T-helper 1 cell treated with Interleukin-12 subunit alpha and Interleukin-12 subunit beta and Interleukin-4 antibody, amounts not matched to agents 30 μg/mL and 1 μg/mL, for 36 hours (primary cell): Measurements from ENCODE around the gene TRHDE.

Source experiments
- H3K27ac Mint-ChIP-seq: one replicate; pipeline ENCODE4 v1.8.0; 2021; ENCODE audit warnings: mild to moderate bottlenecking, mixed read lengths
- H3K27me3 Mint-ChIP-seq: one replicate; pipeline ENCODE4 v1.8.0; 2021; ENCODE audit warnings: low read depth, mixed read lengths
- H3K36me3 Mint-ChIP-seq: one replicate; pipeline ENCODE4 v1.8.0; 2021; ENCODE audit warnings: low read depth, mixed read lengths
- H3K4me1 Mint-ChIP-seq: one replicate; pipeline ENCODE4 v1.8.0; 2021; ENCODE audit warnings: low read depth, mixed read lengths
- H3K4me3 Mint-ChIP-seq: one replicate; pipeline ENCODE4 v1.8.0; 2021; ENCODE audit warnings: mild to moderate bottlenecking, moderate library complexity, mixed read lengths
- H3K9me3 Mint-ChIP-seq: one replicate; pipeline ENCODE4 v1.8.0; 2021; ENCODE audit warnings: mixed read lengths

The TRHDE gene

GRCh38 chr12:72286526-72286925 lies 14.4 kb downstream of the TRHDE start:
- Mint-ChIP-seq H3K27ac (no peak overlapping the region), H3K4me1 (no peaks in the 10 kb centered on the region), H3K9me3 (no peaks in the 10 kb centered on the region), H3K36me3 (no peaks in the 10 kb centered on the region), H3K27me3 (no peaks in the 10 kb centered on the region), H3K4me3 (no peak overlapping the region)

- Mint-ChIP-seq H3K36me3 (no peaks in the 10 kb centered on the region), H3K4me1 (no peaks in the 10 kb centered on the region), H3K4me3 (no peak overlapping the region), H3K27me3 (no peaks in the 10 kb centered on the region), H3K9me3 (no peaks in the 10 kb centered on the region), H3K27ac (no peak overlapping the region)
These were observed 16.3 kb downstream of the TRHDE start for GRCh38 chr12:72288436-72288835.

- H3K4me3 Mint-ChIP-seq, result no peak overlapping the region
- H3K27ac Mint-ChIP-seq, result no peak overlapping the region
- H3K27me3 Mint-ChIP-seq, result no peaks in the 10 kb centered on the region
- H3K4me1 Mint-ChIP-seq, result no peaks in the 10 kb centered on the region
- H3K36me3 Mint-ChIP-seq, result no peaks in the 10 kb centered on the region
- no peaks in the 10 kb centered on the region for H3K9me3 Mint-ChIP-seq
These were observed 16.7 kb downstream of the TRHDE start for GRCh38 chr12:72288911-72289310.

GRCh38 chr12:72289633-72290032 lies 17.5 kb downstream of the TRHDE start:
- Mint-ChIP-seq H3K4me3 (no peak overlapping the region), H3K4me1 (no peaks in the 10 kb centered on the region), H3K27ac (no peak overlapping the region), H3K36me3 (no peaks in the 10 kb centered on the region), H3K27me3 (no peaks in the 10 kb centered on the region), H3K9me3 (no peaks in the 10 kb centered on the region)

- no peaks in the 10 kb centered on the region for H3K4me1 Mint-ChIP-seq
- no peak overlapping the region for H3K4me3 Mint-ChIP-seq
- no peak overlapping the region for H3K27ac Mint-ChIP-seq
- no peaks in the 10 kb centered on the region for H3K36me3 Mint-ChIP-seq
- no peaks in the 10 kb centered on the region for H3K27me3 Mint-ChIP-seq
- H3K9me3 Mint-ChIP-seq, result no peaks in the 10 kb centered on the region
These were observed 19.0 kb downstream of the TRHDE start for GRCh38 chr12:72291175-72291574.

- Mint-ChIP-seq H3K36me3 (no peaks in the 10 kb centered on the region), H3K27ac (no peak overlapping the region), H3K27me3 (no peaks in the 10 kb centered on the region), H3K4me1 (no peaks in the 10 kb centered on the region), H3K9me3 (no peaks in the 10 kb centered on the region), H3K4me3 (no peak overlapping the region)
These were observed 21.5 kb downstream of the TRHDE start for GRCh38 chr12:72293701-72294100.

GRCh38 chr12:72295101-72295500 lies 22.9 kb downstream of the TRHDE start:
- Mint-ChIP-seq H3K36me3 (no peaks in the 10 kb centered on the region), H3K4me3 (no peak overlapping the region), H3K27ac (no peak overlapping the region)

GRCh38 chr12:72295744-72296143 lies 23.6 kb downstream of the TRHDE start:
- no peaks in the 10 kb centered on the region for H3K9me3 Mint-ChIP-seq
- H3K4me1 Mint-ChIP-seq, result no peaks in the 10 kb centered on the region
- H3K4me3 Mint-ChIP-seq, result no peak overlapping the region
- H3K27ac Mint-ChIP-seq, result no peak overlapping the region
- no peaks in the 10 kb centered on the region for H3K36me3 Mint-ChIP-seq
- H3K27me3 Mint-ChIP-seq, result no peaks in the 10 kb centered on the region

More at GRCh38 chr12:72295101-72295500, 22.9 kb downstream of the TRHDE start:
- Mint-ChIP-seq H3K4me1 (no peaks in the 10 kb centered on the region), H3K27me3 (no peaks in the 10 kb centered on the region), H3K9me3 (no peaks in the 10 kb centered on the region)

GRCh38 chr12:72296389-72296788 lies 24.2 kb downstream of the TRHDE start:
- no peaks in the 10 kb centered on the region for H3K4me1 Mint-ChIP-seq
- H3K36me3 Mint-ChIP-seq, result no peaks in the 10 kb centered on the region
- H3K27ac Mint-ChIP-seq, result no peak overlapping the region
- H3K4me3 Mint-ChIP-seq, result no peak overlapping the region
- no peaks in the 10 kb centered on the region for H3K27me3 Mint-ChIP-seq
- no peaks in the 10 kb centered on the region for H3K9me3 Mint-ChIP-seq

- no peak overlapping the region for H3K27ac Mint-ChIP-seq
- H3K36me3 Mint-ChIP-seq, result no peaks in the 10 kb centered on the region
- H3K4me3 Mint-ChIP-seq, result no peak overlapping the region
- no peaks in the 10 kb centered on the region for H3K27me3 Mint-ChIP-seq
- no peaks in the 10 kb centered on the region for H3K9me3 Mint-ChIP-seq
- no peaks in the 10 kb centered on the region for H3K4me1 Mint-ChIP-seq
These were observed 25.5 kb downstream of the TRHDE start for GRCh38 chr12:72297666-72298065.

GRCh38 chr12:72300728-72301127 lies 28.6 kb downstream of the TRHDE start:
- no peaks in the 10 kb centered on the region for H3K27me3 Mint-ChIP-seq
- H3K36me3 Mint-ChIP-seq, result no peaks in the 10 kb centered on the region
- no peaks in the 10 kb centered on the region for H3K4me1 Mint-ChIP-seq
- no peak overlapping the region for H3K27ac Mint-ChIP-seq
- no peak overlapping the region for H3K4me3 Mint-ChIP-seq
- no peaks in the 10 kb centered on the region for H3K9me3 Mint-ChIP-seq

GRCh38 chr12:72304751-72305150 lies 32.6 kb downstream of the TRHDE start:
- H3K36me3 Mint-ChIP-seq, result no peaks in the 10 kb centered on the region
- no peak overlapping the region for H3K4me3 Mint-ChIP-seq
- H3K27ac Mint-ChIP-seq, result no peak overlapping the region
- no peaks in the 10 kb centered on the region for H3K9me3 Mint-ChIP-seq
- H3K27me3 Mint-ChIP-seq, result no peaks in the 10 kb centered on the region
- no peaks in the 10 kb centered on the region for H3K4me1 Mint-ChIP-seq

- H3K27ac Mint-ChIP-seq, result no peak overlapping the region
- H3K27me3 Mint-ChIP-seq, result no peaks in the 10 kb centered on the region
- no peaks in the 10 kb centered on the region for H3K36me3 Mint-ChIP-seq
- no peak overlapping the region for H3K4me3 Mint-ChIP-seq
- H3K9me3 Mint-ChIP-seq, result no peaks in the 10 kb centered on the region
- no peaks in the 10 kb centered on the region for H3K4me1 Mint-ChIP-seq
These were observed 35.1 kb downstream of the TRHDE start for GRCh38 chr12:72307229-72307628.

- Mint-ChIP-seq H3K4me1 (no peaks in the 10 kb centered on the region), H3K27ac (no peak overlapping the region)
These were observed 39.8 kb downstream of the TRHDE start for GRCh38 chr12:72311946-72312345.

GRCh38 chr12:72313806-72314205 lies 41.6 kb downstream of the TRHDE start:
- Mint-ChIP-seq H3K4me3 (no peak overlapping the region), H3K4me1 (no peaks in the 10 kb centered on the region), H3K9me3 (peaks cover 2% of the 10 kb centered on the region), H3K27ac (no peak overlapping the region), H3K36me3 (no peaks in the 10 kb centered on the region), H3K27me3 (no peaks in the 10 kb centered on the region)

More at GRCh38 chr12:72311946-72312345, 39.8 kb downstream of the TRHDE start:
- Mint-ChIP-seq H3K27me3 (no peaks in the 10 kb centered on the region), H3K9me3 (no peaks in the 10 kb centered on the region), H3K4me3 (no peak overlapping the region), H3K36me3 (no peaks in the 10 kb centered on the region)

GRCh38 chr12:72315858-72316257 lies 43.7 kb downstream of the TRHDE start:
- peaks cover 3% of the 10 kb centered on the region for H3K9me3 Mint-ChIP-seq
- H3K4me3 Mint-ChIP-seq, result no peak overlapping the region
- H3K27ac Mint-ChIP-seq, result no peak overlapping the region
- no peaks in the 10 kb centered on the region for H3K36me3 Mint-ChIP-seq
- no peaks in the 10 kb centered on the region for H3K4me1 Mint-ChIP-seq
- no peaks in the 10 kb centered on the region for H3K27me3 Mint-ChIP-seq
